Measurements from ENCODE around the gene CD63.

CD63 gene

GRCh38 chr12:55755246-55755645 lies 26.4 kb upstream of the CD63 start:
- Histone ChIP-seq H3K36me3 (ENCODE audit: low read depth) (peaks cover 91% of the 10 kb centered on the region), H3K27ac (ENCODE audit: poor library complexity, severe bottlenecking) (no peak overlapping the region), H3K4me1 (ENCODE audit: insufficient read depth, poor library complexity, severe bottlenecking) (no peaks in the 10 kb centered on the region), H3K4me3 (ENCODE audit: severe bottlenecking) (no peak overlapping the region), H3K9me3 (ENCODE audit: severe bottlenecking) (no peaks in the 10 kb centered on the region), H3K27me3 (ENCODE audit: insufficient read depth, poor library complexity, severe bottlenecking) (no peaks in the 10 kb centered on the region)
- DNase-seq (ENCODE audit: low spot score) (no peak), ATAC-seq (ENCODE audit: low read depth) (no peak)
- TF ChIP-seq CTCF (IDR thresholded peaks at IDR 0.05; ENCODE audit: poor library complexity, severe bottlenecking), result no peak

GRCh38 chr12:55748230-55748993 lies 19.6 kb upstream of the CD63 start:
- no peak for TF ChIP-seq CTCF (IDR thresholded peaks at IDR 0.05; ENCODE audit: poor library complexity, severe bottlenecking)

GRCh38 chr12:55746913-55747231 lies 18.1 kb upstream of the CD63 start:
- ATAC-seq (ENCODE audit: low read depth) (no peak), DNase-seq (ENCODE audit: low spot score) (no peak)
- Histone ChIP-seq H3K4me1 (ENCODE audit: insufficient read depth, poor library complexity, severe bottlenecking) (no peaks in the 10 kb centered on the region), H3K4me3 (ENCODE audit: severe bottlenecking) (no peak overlapping the region), H3K36me3 (ENCODE audit: low read depth) (peaks cover 15% of the 10 kb centered on the region), H3K27ac (ENCODE audit: poor library complexity, severe bottlenecking) (no peak overlapping the region), H3K9me3 (ENCODE audit: severe bottlenecking) (no peaks in the 10 kb centered on the region), H3K27me3 (ENCODE audit: insufficient read depth, poor library complexity, severe bottlenecking) (no peaks in the 10 kb centered on the region)
- TF ChIP-seq CTCF (IDR thresholded peaks at IDR 0.05; ENCODE audit: poor library complexity, severe bottlenecking), result no peak

More at GRCh38 chr12:55748230-55748993, 19.6 kb upstream of the CD63 start:
- no peaks in the 10 kb centered on the region for H3K27me3 ChIP-seq (ENCODE audit: insufficient read depth, poor library complexity, severe bottlenecking)
- ATAC-seq (ENCODE audit: low read depth) (no peak), DNase-seq (ENCODE audit: low spot score) (no peak)
- H3K4me3 ChIP-seq (ENCODE audit: severe bottlenecking), result no peak overlapping the region
- H3K36me3 ChIP-seq (ENCODE audit: low read depth), result peaks cover 30% of the 10 kb centered on the region
- no peaks in the 10 kb centered on the region for H3K4me1 ChIP-seq (ENCODE audit: insufficient read depth, poor library complexity, severe bottlenecking)
- H3K9me3 ChIP-seq (ENCODE audit: severe bottlenecking), result no peaks in the 10 kb centered on the region
- H3K27ac ChIP-seq (ENCODE audit: poor library complexity, severe bottlenecking), result no peak overlapping the region

- Histone ChIP-seq H3K27ac (ENCODE audit: poor library complexity, severe bottlenecking) (no peak overlapping the region), H3K4me1 (ENCODE audit: insufficient read depth, poor library complexity, severe bottlenecking) (no peaks in the 10 kb centered on the region), H3K27me3 (ENCODE audit: insufficient read depth, poor library complexity, severe bottlenecking) (no peaks in the 10 kb centered on the region), H3K4me3 (ENCODE audit: severe bottlenecking) (no peak overlapping the region), H3K36me3 (ENCODE audit: low read depth) (peaks cover 10% of the 10 kb centered on the region), H3K9me3 (ENCODE audit: severe bottlenecking) (no peaks in the 10 kb centered on the region)
- TF ChIP-seq CTCF (IDR thresholded peaks at IDR 0.05; ENCODE audit: poor library complexity, severe bottlenecking), result no peak
- DNase-seq (ENCODE audit: low spot score), result no peak
- ATAC-seq (ENCODE audit: low read depth), result no peak
Measured at GRCh38 chr12:55746174-55746912, 17.5 kb upstream of the CD63 start.

Measured in RWPE2 (cell line).